Esophagus squamous epithelium (tissue), 5 donors: ENCODE results near the gene DIPK1C. TPM values are rescaled to one million over a fixed set of nuclear protein-coding genes. Genes with fewer than 3 reads are reported as not detected.

Source experiments
- DNase-seq: peaks from one replicate; lab custom pipeline; 2025; lab: John Stamatoyannopoulos, UW
- H3K27ac ChIP-seq, 4 donors: fragments of 200-600 bp; sonication (generic); one replicate each; pipeline ENCODE4 v1.5.1; 2016 to 2019; ENCODE audit warnings: mild to moderate bottlenecking in 1 of 4
- H3K27me3 ChIP-seq, 4 donors: fragments of 200-600 bp; sonication (generic); 1 replicate in 3 of 4; 2 replicates in 1 of 4; pipeline versions ENCODE4 v1.5.1 to v1.6.0; 2017 to 2021; ENCODE audit warnings: antibody characterized with exemption in 1 of 4
- H3K36me3 ChIP-seq, 3 donors: fragments of 200-600 bp; sonication (generic); one replicate each; pipeline ENCODE4 v1.5.1; 2016 to 2019
- H3K4me1 ChIP-seq, 3 donors: fragments of 200-600 bp; sonication (generic); one replicate each; pipeline ENCODE4 v1.5.1; 2017 to 2019
- H3K4me3 ChIP-seq, 4 donors: fragments of 200-600 bp; sonication (generic); 1 replicate in 3 of 4; 2 replicates in 1 of 4; pipeline ENCODE4 v1.5.1; 2016 to 2019; ENCODE audit warnings: mild to moderate bottlenecking in 2 of 4, moderate library complexity in 1 of 4
- H3K9me3 ChIP-seq, 3 donors: fragments of 200-600 bp; sonication (generic); one replicate each; pipeline ENCODE4 v1.5.1; 2016 to 2019
- POLR2A ChIP-seq, 4 donors: fragments of 450-650 bp; IDR thresholded peaks; one replicate each; pipeline ENCODE4 v1.6.1; 2017; ENCODE audit warnings: antibody characterized with exemption in 4 of 4, mild to moderate bottlenecking in 4 of 4, moderate library complexity in 3 of 4
- WGBS, 2 donors: methylation state at CpG; one replicate each; pipeline ENCODE4 v1.1.5; 2018; 5-methylcytosine and 5-hydroxymethylcytosine counted together
- intact Hi-C: fragments of 100-400 bp; cut with DNase I; formaldehyde crosslinking; loops from one replicate; pipeline ENCODE4 v1.15.0; 2022
- total RNA-seq, 4 donors: library from RNA; depleted of rRNA; stranded (reverse); fragments of >200 nt; gene quantifications; one replicate each; pipeline ENCODE4 v1.1.0, GENCODE V29; 2016
- TF ChIP-seq, protein P1 (sequence below), 6 experiments: fragments of 450-650 bp in 4 of 6; fragments of 200-600 bp in 2 of 6; sonication (generic) in 2 of 6; IDR thresholded peaks; one replicate each; pipeline ENCODE4 v1.5.1; 2016 to 2019; ENCODE audit warnings: antibody characterized with exemption in 6 of 6, mild to moderate bottlenecking in 4 of 6, moderate library complexity in 4 of 6
- donor health status: DM: yes; HTN: yes; CAD: no.

Gene DIPK1C
- total RNA-seq, 4 donors from 2014 or later: not detected

DNA sequence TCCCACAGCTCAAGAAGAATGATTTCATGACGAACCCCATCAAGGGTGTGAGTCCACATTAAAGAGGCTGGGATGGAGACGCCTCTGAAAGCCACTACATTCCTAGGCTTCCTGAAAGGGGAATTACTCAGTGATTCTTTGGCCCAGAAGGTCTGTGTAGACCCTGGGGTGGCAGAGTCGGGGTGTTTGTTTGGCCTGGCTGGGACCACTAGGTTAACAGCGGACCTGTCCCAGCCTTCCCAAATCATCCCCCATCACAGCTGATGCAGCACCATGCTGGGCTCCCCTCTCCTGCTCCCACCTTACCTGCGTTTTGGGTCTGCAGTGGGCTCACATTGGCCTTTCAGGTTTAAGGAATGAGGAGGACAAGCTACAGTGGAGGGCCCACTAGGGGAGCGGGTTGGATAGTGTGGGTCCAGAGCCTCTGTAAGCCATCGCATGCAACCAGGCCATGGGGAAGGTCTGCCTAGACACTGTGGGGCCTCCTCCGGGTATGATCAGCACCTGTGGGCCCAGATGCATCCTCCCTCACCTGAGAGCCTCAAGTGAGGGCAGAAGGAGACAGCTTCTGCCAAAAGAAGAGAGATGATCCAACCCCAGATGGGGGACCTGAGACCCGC, 16.2 kb downstream of the DIPK1C start:
- Histone ChIP-seq H3K36me3 (no peaks in the 10 kb centered on the region), H3K4me1 (no peaks in the 10 kb centered on the region), H3K27ac (no peak overlapping the region), H3K9me3 (no peaks in the 10 kb centered on the region), H3K4me3 (no peak overlapping the region), H3K27me3 (peaks cover 0 to 8% (median 0%) of the 10 kb centered on the region in 4 donors)
- WGBS, 2 donors: 87 to 91% methylated on average over 4 to 7 of the region's 9 CpGs
- intact Hi-C loops: no loop called here
- TF ChIP-seq, protein P1, sequence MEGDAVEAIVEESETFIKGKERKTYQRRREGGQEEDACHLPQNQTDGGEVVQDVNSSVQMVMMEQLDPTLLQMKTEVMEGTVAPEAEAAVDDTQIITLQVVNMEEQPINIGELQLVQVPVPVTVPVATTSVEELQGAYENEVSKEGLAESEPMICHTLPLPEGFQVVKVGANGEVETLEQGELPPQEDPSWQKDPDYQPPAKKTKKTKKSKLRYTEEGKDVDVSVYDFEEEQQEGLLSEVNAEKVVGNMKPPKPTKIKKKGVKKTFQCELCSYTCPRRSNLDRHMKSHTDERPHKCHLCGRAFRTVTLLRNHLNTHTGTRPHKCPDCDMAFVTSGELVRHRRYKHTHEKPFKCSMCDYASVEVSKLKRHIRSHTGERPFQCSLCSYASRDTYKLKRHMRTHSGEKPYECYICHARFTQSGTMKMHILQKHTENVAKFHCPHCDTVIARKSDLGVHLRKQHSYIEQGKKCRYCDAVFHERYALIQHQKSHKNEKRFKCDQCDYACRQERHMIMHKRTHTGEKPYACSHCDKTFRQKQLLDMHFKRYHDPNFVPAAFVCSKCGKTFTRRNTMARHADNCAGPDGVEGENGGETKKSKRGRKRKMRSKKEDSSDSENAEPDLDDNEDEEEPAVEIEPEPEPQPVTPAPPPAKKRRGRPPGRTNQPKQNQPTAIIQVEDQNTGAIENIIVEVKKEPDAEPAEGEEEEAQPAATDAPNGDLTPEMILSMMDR (IDR thresholded peaks at IDR 0.05): no peak
- no peak for TF ChIP-seq POLR2A (IDR thresholded peaks at IDR 0.05)
- DNase-seq: no peak

DNA sequence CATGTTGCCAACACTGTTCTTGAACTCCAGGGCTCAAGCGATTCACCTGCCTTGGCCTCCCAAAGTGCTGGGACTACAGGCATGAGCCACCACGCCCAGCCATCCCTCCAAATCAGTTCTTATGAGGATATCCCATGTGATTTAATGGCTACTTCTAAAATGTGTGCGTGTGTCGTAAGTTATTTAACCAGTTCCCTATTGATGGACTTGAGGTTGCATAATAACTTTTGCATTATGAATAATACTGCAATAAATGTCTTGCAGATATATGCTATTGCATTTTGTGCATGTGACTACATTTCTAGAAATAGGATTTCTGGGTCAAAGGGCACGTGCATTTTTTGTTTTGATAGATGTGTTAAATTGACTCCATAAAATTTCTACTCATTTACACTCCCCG, 19.0 kb downstream of the DIPK1C start:
- no peak for DNase-seq
- Histone ChIP-seq H3K4me3 (no peak overlapping the region), H3K9me3 (no peaks in the 10 kb centered on the region), H3K27me3 (no peaks in the 10 kb centered on the region), H3K27ac (no peak overlapping the region), H3K36me3 (no peaks in the 10 kb centered on the region), H3K4me1 (no peaks in the 10 kb centered on the region)
- TF ChIP-seq, protein P1 (IDR thresholded peaks at IDR 0.05): no peak
- no peak for TF ChIP-seq POLR2A (IDR thresholded peaks at IDR 0.05)
- 88 to 93% methylated on average over 5 to 6 of the region's 6 CpGs for WGBS, 2 donors
- intact Hi-C loops: no loop called here

DNA sequence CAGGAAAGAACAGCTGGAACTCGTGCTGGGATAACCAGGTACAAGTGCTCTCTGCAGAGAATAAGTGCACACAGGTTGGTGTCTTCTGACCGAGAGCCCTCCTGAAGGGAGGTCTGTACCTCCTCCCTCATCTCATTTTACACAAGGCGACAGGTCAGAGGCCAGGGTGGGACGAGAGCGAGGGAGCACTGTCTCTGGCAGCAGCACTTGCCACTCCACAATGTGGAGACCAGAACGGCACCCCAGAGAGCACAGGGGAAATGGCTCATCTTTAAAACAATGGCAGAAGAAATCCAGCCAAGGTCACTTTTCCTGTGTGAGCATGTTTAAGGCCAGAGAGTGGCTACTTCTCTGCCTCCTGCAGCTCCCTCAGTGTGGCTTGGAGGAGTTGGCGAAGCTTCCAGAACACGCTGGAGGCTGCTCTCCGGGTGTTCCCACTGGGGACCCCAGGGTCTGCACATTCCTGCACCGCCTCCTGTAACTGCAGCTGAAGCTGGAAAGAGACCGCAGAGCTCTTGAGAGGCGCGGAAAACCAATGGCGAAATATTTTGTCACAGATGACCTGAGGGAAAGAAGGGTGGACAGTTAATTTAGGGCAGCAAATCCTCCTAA, 20.8 kb downstream of the DIPK1C start:
- TF ChIP-seq POLR2A (IDR thresholded peaks at IDR 0.05): no peak
- TF ChIP-seq, protein P1 (IDR thresholded peaks at IDR 0.05): no peak
- H3K9me3 ChIP-seq: no peaks in the 10 kb centered on the region
- intact Hi-C loops: no loop called here
- WGBS, 2 donors: 74 to 79% methylated on average over 5 to 10 of the region's 14 CpGs
- no peaks in the 10 kb centered on the region for H3K27me3 ChIP-seq
- no peak for DNase-seq
- no peaks in the 10 kb centered on the region for H3K4me1 ChIP-seq
- no peak overlapping the region for H3K27ac ChIP-seq
- H3K4me3 ChIP-seq: no peak overlapping the region
- no peaks in the 10 kb centered on the region for H3K36me3 ChIP-seq

DNA sequence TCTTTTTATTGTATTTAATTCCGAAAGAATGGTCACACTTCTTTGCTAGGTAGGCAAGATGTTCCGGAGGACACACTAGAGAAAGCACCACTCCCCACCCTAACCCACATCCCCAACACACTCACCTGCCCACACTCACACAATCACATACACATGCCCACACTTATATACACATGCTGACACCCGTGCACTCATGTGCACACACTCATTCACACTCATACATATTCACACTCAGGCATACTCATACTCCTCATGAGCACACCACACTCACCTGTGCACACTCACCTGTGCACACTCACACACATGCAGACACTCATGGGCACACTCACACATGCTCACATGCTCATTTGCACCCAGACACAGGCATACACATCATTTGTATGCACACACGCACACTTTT, 21.4 kb downstream of the DIPK1C start:
- no peaks in the 10 kb centered on the region for H3K27me3 ChIP-seq
- no peaks in the 10 kb centered on the region for H3K9me3 ChIP-seq
- H3K36me3 ChIP-seq: no peaks in the 10 kb centered on the region
- H3K4me3 ChIP-seq: no peak overlapping the region
- 86 to 91% methylated on average over 4 of the region's 4 CpGs for WGBS, 2 donors
- no peak for DNase-seq
- no peak overlapping the region for H3K27ac ChIP-seq
- intact Hi-C loops: no loop called here
- no peaks in the 10 kb centered on the region for H3K4me1 ChIP-seq
- TF ChIP-seq, protein P1 (IDR thresholded peaks at IDR 0.05): no peak
- no peak for TF ChIP-seq POLR2A (IDR thresholded peaks at IDR 0.05)

DNA sequence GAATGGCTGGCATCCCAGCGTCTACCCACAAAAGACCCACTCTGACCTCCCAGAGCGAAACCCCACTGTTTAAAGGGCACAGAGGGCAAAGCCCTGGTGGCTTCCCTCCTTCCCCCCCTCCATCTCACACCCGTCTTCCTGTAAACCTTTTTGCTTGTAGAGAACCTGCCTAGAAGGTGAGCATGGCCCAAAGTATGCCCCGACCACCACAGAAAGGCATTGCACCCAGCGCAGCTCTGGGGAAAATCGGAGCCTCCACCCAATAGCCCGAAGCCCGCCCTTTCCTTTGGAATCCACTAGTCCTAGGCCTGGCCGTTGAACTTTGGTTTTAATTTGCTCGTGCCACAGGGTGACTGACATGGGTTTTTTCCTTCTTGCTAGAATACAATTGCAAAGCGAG, 22.6 kb downstream of the DIPK1C start:
- H3K36me3 ChIP-seq: no peaks in the 10 kb centered on the region
- 87 to 89% methylated on average over 9 to 11 of the region's 11 CpGs for WGBS, 2 donors
- DNase-seq: no peak
- H3K4me3 ChIP-seq: no peak overlapping the region
- no peaks in the 10 kb centered on the region for H3K4me1 ChIP-seq
- H3K27ac ChIP-seq: no peak overlapping the region
- H3K9me3 ChIP-seq: no peaks in the 10 kb centered on the region
- no peak for TF ChIP-seq POLR2A (IDR thresholded peaks at IDR 0.05)
- TF ChIP-seq, protein P1 (IDR thresholded peaks at IDR 0.05): no peak
- H3K27me3 ChIP-seq: no peaks in the 10 kb centered on the region
- intact Hi-C loops: no loop called here
